HFFc6 (cell line): ENCODE data around the gene OGFOD3. TPM values are rescaled to one million over a fixed set of nuclear protein-coding genes. Genes with fewer than 3 reads are reported as not detected.

Experiments
- DNase-seq: peaks from one replicate; pipeline ENCODE4 v3.0.0-alpha.2; 2018
- H3K27ac Mint-ChIP-seq: 2 replicates; pipeline ENCODE4 v1.8.0; 2020; ENCODE audit warnings: mild to moderate bottlenecking, mixed read lengths
- H3K27me3 Mint-ChIP-seq: 2 replicates; pipeline ENCODE4 v1.8.0; 2021; ENCODE audit warnings: mild to moderate bottlenecking, moderate library complexity, mixed read lengths; ENCODE audit not compliant: insufficient read depth
- H3K36me3 Mint-ChIP-seq: 2 replicates; pipeline ENCODE4 v1.8.0; 2021; ENCODE audit warnings: low read depth, mixed read lengths
- H3K4me1 Mint-ChIP-seq: 2 replicates; pipeline ENCODE4 v1.8.0; 2020; ENCODE audit warnings: low read depth, mixed read lengths
- H3K4me3 Mint-ChIP-seq: 2 replicates; pipeline ENCODE4 v1.8.0; 2020; ENCODE audit warnings: mild to moderate bottlenecking, moderate library complexity, mixed read lengths
- H3K9me3 Mint-ChIP-seq: 2 replicates; pipeline ENCODE4 v1.8.0; 2020; ENCODE audit warnings: mild to moderate bottlenecking, mixed read lengths
- total RNA-seq, 6 experiments: library from RNA; stranded (reverse); fragmentation: NEBNext Ultra II Directional; extraction: Animal tissue kit (Norgen Biotek cat#: 25700); gene quantifications; 2 replicates in 1 of 6; 3 replicates in 5 of 6; pipeline ENCODE4 v1.2.3, GENCODE V29; 2021
- TF ChIP-seq, protein P1 (sequence below): fragments of 200-600 bp; sonication (generic); IDR thresholded peaks from 2 replicates; pipeline ENCODE4 v1.5.0; 2021; ENCODE audit warnings: antibody characterized with exemption, mild to moderate bottlenecking

OGFOD3 gene
- total RNA-seq, 6 experiments from 2014 or later = 26.5 to 31.2 (median 27.9) TPM

DNA sequence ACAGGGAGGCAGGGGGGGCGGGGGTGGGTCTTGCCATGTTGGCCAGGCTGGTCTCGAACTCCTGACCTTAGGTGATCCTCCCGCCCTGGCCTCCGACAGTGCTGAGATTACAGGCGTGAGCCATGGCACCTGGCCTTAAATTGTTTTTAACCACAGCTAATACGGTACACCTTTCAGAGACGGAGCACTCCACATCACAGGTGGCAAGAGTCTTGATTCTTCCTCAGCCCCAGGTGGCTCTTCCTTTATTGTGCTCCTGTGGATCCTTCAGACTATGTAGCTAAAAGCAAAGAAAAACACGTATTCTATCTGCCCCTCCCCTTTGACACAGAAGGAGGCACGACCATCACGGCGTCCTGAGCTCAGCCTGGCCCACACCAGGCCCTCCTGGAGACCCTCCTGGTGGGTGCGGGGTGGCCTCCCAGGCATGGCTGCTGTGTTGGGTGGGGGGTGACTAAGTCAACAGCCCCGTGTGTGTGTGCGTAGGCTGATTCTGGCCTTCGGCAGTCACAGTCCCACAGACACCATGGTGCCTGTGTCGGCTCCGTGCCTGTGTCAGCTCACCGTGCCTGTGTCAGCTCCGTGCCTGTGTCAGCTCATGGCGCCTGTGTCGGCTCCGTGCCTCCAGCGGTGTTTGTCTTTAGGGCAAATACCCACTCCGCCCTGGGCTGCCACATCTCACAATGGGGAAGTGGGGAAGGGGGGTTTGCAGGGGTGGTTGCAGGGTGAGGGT lies 74.0 kb downstream of the OGFOD3 start:
- peaks cover 10% of the 10 kb centered on the region for H3K9me3 Mint-ChIP-seq
- no peak for DNase-seq
- H3K36me3 Mint-ChIP-seq = peaks cover 4% of the 10 kb centered on the region; the same call in 1 of the 2 replicates
- peaks cover 13% of the 10 kb centered on the region for H3K4me1 Mint-ChIP-seq
- H3K4me3 Mint-ChIP-seq = no peak overlapping the region
- no peak overlapping the region for H3K27ac Mint-ChIP-seq
- H3K27me3 Mint-ChIP-seq = peaks cover 22% of the 10 kb centered on the region
- TF ChIP-seq, protein P1, sequence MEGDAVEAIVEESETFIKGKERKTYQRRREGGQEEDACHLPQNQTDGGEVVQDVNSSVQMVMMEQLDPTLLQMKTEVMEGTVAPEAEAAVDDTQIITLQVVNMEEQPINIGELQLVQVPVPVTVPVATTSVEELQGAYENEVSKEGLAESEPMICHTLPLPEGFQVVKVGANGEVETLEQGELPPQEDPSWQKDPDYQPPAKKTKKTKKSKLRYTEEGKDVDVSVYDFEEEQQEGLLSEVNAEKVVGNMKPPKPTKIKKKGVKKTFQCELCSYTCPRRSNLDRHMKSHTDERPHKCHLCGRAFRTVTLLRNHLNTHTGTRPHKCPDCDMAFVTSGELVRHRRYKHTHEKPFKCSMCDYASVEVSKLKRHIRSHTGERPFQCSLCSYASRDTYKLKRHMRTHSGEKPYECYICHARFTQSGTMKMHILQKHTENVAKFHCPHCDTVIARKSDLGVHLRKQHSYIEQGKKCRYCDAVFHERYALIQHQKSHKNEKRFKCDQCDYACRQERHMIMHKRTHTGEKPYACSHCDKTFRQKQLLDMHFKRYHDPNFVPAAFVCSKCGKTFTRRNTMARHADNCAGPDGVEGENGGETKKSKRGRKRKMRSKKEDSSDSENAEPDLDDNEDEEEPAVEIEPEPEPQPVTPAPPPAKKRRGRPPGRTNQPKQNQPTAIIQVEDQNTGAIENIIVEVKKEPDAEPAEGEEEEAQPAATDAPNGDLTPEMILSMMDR = no peak

DNA sequence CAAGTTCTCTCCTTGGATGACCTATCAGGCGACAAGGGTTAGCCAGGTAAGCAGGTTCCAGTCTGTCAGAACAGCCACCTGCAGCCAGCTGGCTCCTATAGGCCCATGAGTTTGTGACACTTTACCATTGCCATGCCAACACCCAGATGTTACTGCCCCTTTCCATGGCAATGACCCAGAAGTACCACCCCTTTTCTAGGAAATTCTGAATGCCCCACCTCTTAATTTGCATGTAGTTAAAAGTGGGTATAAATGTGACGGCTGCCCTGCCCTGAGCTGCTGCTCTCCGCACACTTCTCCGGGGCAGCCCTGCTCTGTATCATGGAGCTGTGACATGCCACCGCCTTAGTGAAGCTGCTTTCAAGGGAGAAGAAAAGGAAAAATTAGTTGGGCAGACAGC lies 74.8 kb downstream of the OGFOD3 start:
- Mint-ChIP-seq H3K9me3 (peaks cover 10% of the 10 kb centered on the region), H3K4me1 (peaks cover 13% of the 10 kb centered on the region), H3K4me3 (no peak overlapping the region), H3K27ac (no peak overlapping the region), H3K27me3 (peaks cover 18% of the 10 kb centered on the region; the same call in 1 of the 2 replicates), H3K36me3 (peaks cover 4% of the 10 kb centered on the region; the same call in 1 of the 2 replicates)
- TF ChIP-seq, protein P1 = no peak
- no peak for DNase-seq

DNA sequence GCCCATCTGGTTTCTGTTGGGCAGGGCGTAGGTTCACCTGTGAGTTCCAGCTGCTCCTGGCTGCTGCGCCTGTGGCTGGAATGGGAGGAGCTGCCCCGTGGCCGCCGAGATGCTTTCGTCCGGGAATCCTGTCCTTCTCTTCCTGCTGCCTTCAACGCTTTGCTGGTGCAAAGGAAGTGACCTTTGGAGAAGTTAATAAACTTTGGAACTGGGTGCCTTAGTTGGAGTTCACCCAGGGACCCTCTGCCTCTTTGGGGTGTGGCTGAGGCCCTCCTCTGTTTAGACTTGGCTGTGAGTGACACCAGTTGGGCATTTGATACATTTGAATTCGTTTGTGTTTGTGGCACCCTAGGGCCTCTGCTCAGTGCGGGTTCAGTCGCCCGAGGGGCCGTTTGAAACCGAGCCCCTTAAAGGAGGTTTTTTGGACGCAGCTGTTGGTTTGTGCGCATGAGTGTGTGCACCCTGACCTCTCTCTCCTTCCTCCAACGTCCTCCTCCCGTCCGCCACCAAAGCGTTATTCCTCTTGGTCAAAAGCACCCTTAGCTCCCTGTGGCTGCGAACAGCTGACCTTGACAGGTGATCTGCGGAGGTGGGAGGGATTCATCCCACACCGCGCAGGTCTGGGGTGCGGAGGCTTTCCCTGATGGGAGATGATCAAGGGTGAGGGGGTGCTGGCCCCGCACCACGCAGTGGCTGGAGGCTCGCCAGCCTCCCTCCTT lies 75.9 kb downstream of the OGFOD3 start:
- Mint-ChIP-seq H3K4me3 (no peak overlapping the region), H3K9me3 (peaks cover 10% of the 10 kb centered on the region), H3K27ac (no peak overlapping the region), H3K36me3 (peaks cover 4% of the 10 kb centered on the region; the same call in 1 of the 2 replicates), H3K4me1 (peaks cover 15% of the 10 kb centered on the region), H3K27me3 (peaks cover 14% of the 10 kb centered on the region; the same call in 1 of the 2 replicates)
- DNase-seq = no peak
- TF ChIP-seq, protein P1 = no peak

DNA sequence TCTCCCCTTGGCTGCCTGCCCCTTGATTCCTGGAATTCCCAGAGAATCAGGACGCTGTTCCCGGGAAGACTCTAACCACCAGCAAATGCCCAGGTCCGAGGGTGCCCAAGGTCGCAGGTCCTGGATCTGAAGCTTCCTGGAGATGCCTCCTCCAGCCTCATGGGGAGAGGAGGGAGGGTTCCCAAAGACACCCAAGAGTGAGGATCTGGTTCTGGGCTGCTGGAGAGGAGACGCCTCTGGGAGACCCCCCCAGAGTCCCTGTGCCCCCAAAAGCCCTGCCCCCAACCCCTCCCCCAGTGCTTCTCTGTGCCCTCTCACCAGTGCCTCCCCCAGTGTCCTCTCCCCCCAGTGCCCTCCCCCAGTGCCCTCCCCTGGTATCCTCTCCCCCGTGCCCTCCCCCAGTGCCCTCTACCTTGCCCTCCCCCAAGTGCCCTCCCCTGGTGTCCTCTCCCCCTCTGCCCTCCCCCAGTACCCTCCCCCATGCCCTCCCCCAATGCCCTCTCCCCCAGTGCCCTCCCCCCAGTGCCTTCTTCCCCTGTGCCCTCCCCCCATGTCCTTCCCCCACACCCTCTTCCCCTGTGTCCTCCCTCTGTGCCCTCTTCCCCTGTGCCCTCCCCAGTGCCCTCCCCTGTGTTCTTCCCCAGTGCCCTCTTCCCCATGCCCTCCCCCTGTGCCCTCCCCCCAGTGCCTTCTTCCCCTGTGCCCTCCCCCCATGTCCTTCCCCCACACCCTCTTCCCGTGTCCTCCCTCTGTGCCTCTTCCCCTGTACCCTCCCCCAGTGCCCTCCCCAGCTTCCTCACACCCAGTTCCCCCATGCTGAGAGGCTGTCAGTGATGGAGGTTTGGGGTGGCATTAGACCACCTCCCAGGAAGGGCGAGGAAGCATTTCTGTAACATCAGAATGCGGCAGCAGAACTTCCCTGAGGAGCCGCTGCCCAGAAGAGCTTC lies 78.5 kb downstream of the OGFOD3 start:
- H3K4me1 Mint-ChIP-seq = peaks cover 20% of the 10 kb centered on the region
- DNase-seq = no peak
- H3K9me3 Mint-ChIP-seq = peaks cover 10% of the 10 kb centered on the region
- TF ChIP-seq, protein P1 = no peak
- peak overlapping the region; percentile 87 for H3K4me3 Mint-ChIP-seq
- H3K27ac Mint-ChIP-seq = peak overlapping the region; percentile 67; the same call in 1 of the 2 replicates
- peaks cover 11% of the 10 kb centered on the region for H3K27me3 Mint-ChIP-seq
- H3K36me3 Mint-ChIP-seq = peaks cover 4% of the 10 kb centered on the region; the same call in 1 of the 2 replicates

Other genes with a start within 250 kb of the OGFOD3 start
- 10 to 100 TPM; 12.8 to 15.6 (median 13.6) TPM for gene CCDC57, start 205.7 kb downstream of the OGFOD3 start, total RNA-seq
- gene SLC16A3, start 189.5 kb downstream of the OGFOD3 start, total RNA-seq = 100 to 1,000 TPM; 475 to 624 (median 523) TPM
- 100 to 1,000 TPM; 116 to 128 (median 118) TPM for gene CSNK1D, start 144.9 kb downstream of the OGFOD3 start, total RNA-seq
- gene CD7, start 101.0 kb downstream of the OGFOD3 start, total RNA-seq = under 1 TPM in 1 of 6 experiments, not detected in 5; 0.20 TPM
- gene SECTM1, start 84.8 kb downstream of the OGFOD3 start, total RNA-seq = 1 to 10 TPM; 1.7 to 3.9 (median 2.8) TPM
- under 1 TPM in 2 of 6 experiments, not detected in 4; 0.10 to 0.14 TPM for gene TEX19, start 59.3 kb downstream of the OGFOD3 start, total RNA-seq
- not detected for gene UTS2R, start 46.8 kb downstream of the OGFOD3 start, total RNA-seq
- 1 to 10 TPM; 4.3 to 6.8 (median 5.6) TPM for gene HEXD, start 239 bp downstream of the OGFOD3 start, total RNA-seq
- 10 to 100 TPM; 47.4 to 60.5 (median 48.7) TPM for gene CYBC1, start 32.2 kb upstream of the OGFOD3 start, total RNA-seq
- gene NARF, start 40.2 kb upstream of the OGFOD3 start, total RNA-seq = 10 to 100 TPM; 25.2 to 38.1 (median 28.8) TPM
- 10 to 100 TPM; 38.6 to 46.3 (median 41.1) TPM for gene FOXK2, start 101.1 kb upstream of the OGFOD3 start, total RNA-seq
- 10 to 100 TPM; 60.6 to 73.5 (median 66.3) TPM for gene WDR45B, start 229.9 kb upstream of the OGFOD3 start, total RNA-seq